NCI-H2029 treated with DMSO at 0.1 percent for 48 hours (cell line): ENCODE results near the gene TEX55.
"Not testable (repeated sequence)": the region's sequence is repeated elsewhere in the genome, so short reads cannot be mapped to it uniquely, and the experiment has no call there.

ENCODE experiments used
- DNase-seq: peaks from one replicate; lab custom pipeline; 2025; lab: John Stamatoyannopoulos, UW

Gene TEX55

GRCh38 chr3:119160815-119161214 lies 14.8 kb downstream of the TEX55 start:
- no peak for DNase-seq

DNA sequence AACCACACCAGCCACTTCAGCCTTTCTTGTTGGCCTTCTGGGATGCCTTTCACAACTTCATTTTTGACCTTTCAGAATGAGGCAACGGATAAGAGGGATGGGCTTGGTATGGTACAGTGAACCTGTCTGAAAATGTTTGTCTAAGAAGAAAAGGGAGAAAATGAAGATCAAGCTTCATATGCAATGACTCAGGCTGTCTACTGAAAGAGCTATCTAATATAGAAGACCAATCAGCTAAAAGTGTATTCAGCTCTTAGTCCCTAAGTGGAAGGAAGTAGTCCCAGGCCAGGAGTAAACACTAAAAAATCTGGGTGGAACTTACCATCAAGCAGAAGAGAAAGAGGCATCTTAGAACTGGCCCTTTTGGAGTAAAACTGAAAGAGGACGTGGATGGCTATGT lies 15.3 kb downstream of the TEX55 start:
- DNase-seq: peak; percentile 57

GRCh38 chr3:119164745-119165144 lies 18.8 kb downstream of the TEX55 start:
- DNase-seq: not testable (repeated sequence)

DNA sequence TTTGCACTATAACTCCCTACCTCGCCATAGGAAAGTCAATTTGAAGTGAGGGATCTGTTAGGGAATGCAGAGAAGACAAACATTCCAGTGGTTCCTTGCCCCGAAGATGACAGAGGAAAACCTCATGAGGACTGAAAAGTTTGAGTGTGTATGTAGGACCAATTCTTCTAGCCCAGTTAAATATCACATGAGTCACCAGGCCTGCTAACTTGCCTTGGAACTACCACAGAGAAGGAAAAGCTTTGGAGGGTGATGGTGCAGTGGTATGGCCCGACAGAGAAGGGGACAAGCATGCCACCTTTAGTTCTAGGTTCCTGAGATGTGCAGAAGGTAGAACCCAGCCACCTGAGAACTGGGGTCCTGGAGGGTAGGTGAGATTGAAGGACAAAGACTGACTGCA lies 24.9 kb downstream of the TEX55 start:
- DNase-seq: no peak

DNA sequence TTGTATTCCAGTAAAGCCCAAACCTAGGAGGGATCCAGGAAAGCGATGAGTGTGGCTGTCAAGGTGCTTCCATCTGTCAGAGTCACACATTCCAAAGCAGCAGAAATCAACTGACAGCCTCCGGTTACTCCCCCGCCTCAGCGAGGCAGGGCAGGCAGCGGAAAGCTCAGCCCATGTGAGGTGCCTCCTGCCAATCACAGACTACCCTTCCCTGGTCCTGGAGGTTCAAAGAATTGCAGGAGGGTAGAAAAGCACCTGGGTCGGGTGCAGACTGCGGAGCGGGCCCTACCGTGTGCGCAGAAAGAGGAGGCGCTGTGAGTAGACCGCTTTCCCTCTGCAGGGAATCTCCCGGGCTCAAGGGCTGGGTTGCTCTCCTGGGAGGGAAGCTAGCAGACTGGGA lies 27.4 kb downstream of the TEX55 start, which contains the start of gene UPK1B:
UPK1B (plus strand) TSS at position 274 of the 400 bp plus-strand sequence. CDS start 13,144 bp downstream, outside the sequence.
- DNase-seq: no peak

- DNase-seq: no peak
Measured at GRCh38 chr3:119175872-119176756, 30.1 kb downstream of the TEX55 start.

- no peak for DNase-seq
Measured at GRCh38 chr3:119176778-119177177, 30.8 kb downstream of the TEX55 start.

- DNase-seq: no peak
Measured at GRCh38 chr3:119177321-119177720, 31.4 kb downstream of the TEX55 start.

- DNase-seq: no peak
Measured at GRCh38 chr3:119181765-119182164, 35.8 kb downstream of the TEX55 start.

DNA sequence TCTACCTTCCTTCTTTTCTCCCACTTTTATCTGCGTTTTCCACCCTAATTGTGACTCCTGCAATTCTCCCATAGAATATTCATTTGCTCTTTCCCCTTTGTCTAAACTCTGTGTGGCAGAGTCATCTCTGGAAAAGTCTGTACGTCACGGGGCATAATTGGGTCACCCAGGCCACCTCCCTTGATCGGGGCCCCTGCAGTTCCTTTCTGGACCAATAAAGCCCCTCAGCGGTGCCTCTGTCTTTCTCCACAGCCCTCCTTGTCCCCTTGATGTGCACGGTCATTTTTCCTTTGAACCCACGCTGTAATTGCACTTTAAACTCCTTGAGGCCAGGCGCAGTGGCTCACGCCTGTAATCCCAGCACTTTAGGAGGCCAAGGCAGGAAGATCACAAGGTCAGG lies 38.1 kb downstream of the TEX55 start:
- no peak for DNase-seq

DNA sequence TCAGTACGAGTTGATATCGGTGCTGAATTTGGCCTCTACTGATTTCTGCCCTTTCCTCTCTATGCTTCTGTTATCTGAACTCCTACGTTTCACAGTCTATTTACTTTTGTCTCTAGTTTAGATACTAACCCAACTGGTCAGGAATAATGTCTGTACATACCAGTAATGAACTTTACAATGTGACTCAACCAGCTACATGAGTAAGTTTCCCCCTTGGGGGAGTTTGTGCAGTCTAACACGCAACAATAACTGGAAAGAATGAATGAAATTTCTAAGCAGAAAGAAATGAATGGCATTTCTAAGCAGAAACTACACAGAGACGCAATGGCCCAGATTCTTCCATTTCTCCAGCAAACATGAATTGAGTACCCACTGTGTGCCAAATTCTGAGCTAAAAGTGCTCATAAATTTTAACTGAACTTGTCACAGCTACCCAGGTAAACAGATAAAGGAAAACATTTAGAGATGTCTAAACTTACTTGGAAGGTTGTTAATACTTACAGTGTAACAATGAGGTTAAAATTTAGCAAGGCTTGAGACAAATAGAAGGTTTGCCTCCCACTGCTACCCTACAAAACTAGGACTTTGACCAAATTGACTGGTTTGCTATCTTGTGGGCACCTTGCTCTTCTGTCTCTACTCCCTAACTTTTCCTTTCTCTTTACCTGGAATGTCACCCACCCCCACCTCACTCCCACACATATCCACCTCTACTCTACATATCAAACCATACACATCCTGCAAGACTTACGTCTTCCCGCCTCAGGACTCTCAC lies 39.0 kb downstream of the TEX55 start:
- DNase-seq: no peak

DNA sequence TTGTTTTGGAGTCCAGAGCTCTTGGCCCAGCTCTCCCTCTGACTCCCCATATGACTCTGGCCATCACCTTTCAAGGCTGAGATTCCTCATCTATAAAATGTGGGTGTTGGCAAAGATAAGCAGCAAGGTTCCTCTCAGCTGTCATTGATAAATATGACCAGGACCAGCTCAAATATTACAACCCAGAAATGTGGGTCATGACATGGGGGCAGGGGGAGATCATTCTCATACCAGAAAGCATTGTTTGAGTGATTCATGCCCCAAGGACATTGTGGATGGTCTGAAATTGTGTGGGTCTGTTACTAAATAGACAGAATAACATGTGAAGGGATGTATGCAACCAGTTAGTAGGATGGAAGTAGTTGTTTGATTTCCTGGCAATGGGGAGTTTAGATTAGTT lies 41.3 kb downstream of the TEX55 start:
- DNase-seq: no peak

DNA sequence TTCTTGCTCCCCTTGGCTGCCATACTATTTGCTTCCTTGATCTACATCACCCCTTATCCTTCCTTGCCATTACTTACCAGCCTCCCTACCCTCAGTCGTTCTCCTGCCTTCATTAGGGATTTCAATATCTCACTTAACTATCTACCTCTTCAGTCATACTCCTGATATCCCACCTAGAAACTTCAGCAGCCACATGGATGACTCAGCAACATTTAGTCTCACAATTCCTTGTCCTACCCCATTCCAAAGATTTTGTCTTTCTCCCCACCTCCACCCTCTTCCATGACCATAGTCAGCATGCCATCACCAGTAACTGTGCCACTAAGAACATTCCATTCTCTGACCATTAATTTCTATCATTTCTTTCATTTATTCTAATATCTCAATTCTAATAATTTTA lies 45.8 kb downstream of the TEX55 start:
- DNase-seq: no peak

DNA sequence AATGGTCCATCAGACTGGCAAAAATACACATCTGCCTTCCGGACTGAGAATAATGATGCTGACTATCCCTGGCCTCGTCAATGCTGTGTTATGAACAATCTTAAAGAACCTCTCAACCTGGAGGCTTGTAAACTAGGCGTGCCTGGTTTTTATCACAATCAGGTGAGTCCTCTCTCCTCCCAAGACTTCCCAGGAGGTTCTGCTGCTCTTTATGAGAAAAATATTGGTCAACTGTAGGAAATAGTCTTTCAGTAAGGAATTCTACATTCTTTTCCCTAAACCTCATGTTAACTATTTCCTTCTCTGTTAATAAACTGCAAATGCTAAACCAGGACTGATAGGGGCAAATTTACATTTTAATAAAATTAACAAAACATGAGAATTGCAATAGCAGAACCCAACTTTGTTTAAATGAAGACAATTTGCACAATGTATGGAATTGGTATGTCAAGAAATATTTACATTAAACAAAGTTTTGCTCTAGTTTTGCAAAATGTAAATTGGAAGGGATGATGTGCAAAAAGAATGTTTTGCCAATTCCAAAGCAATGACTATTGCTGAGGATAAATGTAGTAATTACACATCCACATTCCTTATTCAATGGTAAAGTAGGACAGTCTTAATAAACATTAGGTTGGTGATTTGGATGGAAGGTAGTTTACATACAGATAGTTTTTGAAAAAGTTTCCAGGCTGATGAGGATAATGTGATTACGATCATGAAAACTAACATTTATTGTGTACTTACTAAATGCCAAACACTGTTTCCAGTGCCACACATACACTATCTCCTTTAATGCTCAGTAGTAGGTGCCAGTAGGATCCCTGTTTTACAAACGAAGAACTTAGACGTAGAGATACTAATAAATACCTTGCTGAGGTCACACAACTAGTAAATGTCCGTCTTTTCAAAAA lies 48.5 kb downstream of the TEX55 start:
- DNase-seq: no peak

GRCh38 chr3:119195151-119195476 lies 49.1 kb downstream of the TEX55 start:
- DNase-seq: no peak

DNA sequence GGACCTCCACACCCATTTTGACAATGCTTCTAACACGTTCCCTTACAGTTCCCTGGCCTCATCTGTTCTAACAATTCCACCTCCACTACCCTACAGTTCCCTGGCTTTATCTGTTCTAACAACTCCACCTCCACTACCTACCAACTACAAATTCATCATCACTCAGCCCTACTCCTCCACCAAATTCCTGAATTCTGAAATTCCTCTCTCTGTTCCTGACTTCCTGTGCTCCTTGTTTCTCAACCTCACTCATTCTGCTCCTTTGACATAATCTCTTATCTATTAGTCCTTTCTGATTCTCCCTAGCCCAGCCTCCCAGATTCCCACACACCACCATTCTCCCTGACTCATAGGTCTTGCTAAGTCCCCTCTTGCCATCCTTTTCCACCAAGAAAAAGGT lies 49.9 kb downstream of the TEX55 start:
- DNase-seq: no peak
